ENCODE data around the gene PACS2. TPM values are rescaled to one million over a fixed set of nuclear protein-coding genes. Genes with fewer than 3 reads are reported as not detected.

The PACS2 gene
- total RNA-seq (ENCODE audit: unreplicated experiment), result 263 TPM
- long read RNA-seq, partial matches to known transcripts, result 5 of 28 reads
- long read RNA-seq, other reads (novel, unspliced or antisense), result 20 of 28 reads

GRCh38 chr14:105314287-105315200 lies at the start of gene PACS2:
TSS of gene PACS2 (plus strand) at chr14:105314748. CDS start at chr14:105314919, 171 bp downstream.
- H3K4me1 Mint-ChIP-seq (ENCODE audit: low read depth, unreplicated experiment), result peaks cover 15% of the 10 kb centered on the region
- no peak for TF ChIP-seq CTCF (IDR thresholded peaks at IDR 0.05; ENCODE audit: partially characterized antibody, unreplicated experiment)
- DNase-seq, result peak; percentile 78

GRCh38 chr14:105267820-105268548 lies 46.6 kb upstream of the PACS2 start:
- Mint-ChIP-seq H3K27me3 (ENCODE audit: unreplicated experiment) (peaks cover 2% of the 10 kb centered on the region), H3K4me3 (ENCODE audit: unreplicated experiment) (no peak overlapping the region), H3K27ac (ENCODE audit: unreplicated experiment) (no peak overlapping the region), H3K36me3 (ENCODE audit: unreplicated experiment) (no peaks in the 10 kb centered on the region), H3K9me3 (ENCODE audit: unreplicated experiment) (peaks cover 3% of the 10 kb centered on the region), H3K4me1 (ENCODE audit: low read depth, unreplicated experiment) (peaks cover 9% of the 10 kb centered on the region)
- DNase-seq, result no peak
- no peak for TF ChIP-seq CTCF (IDR thresholded peaks at IDR 0.05; ENCODE audit: partially characterized antibody, unreplicated experiment)

More at GRCh38 chr14:105314287-105315200, at the start of gene PACS2:
- peaks cover 10% of the 10 kb centered on the region for H3K27me3 Mint-ChIP-seq (ENCODE audit: unreplicated experiment)
- peaks cover 5% of the 10 kb centered on the region for H3K9me3 Mint-ChIP-seq (ENCODE audit: unreplicated experiment)
- no peaks in the 10 kb centered on the region for H3K36me3 Mint-ChIP-seq (ENCODE audit: unreplicated experiment)
- peak within 1 kb of the TSS; percentile 95 for H3K27ac Mint-ChIP-seq (ENCODE audit: unreplicated experiment)
- peak within 1 kb of the TSS; percentile 96 for H3K4me3 Mint-ChIP-seq (ENCODE audit: unreplicated experiment)

GRCh38 chr14:105268736-105269354 lies 45.7 kb upstream of the PACS2 start:
- H3K36me3 Mint-ChIP-seq (ENCODE audit: unreplicated experiment), result no peaks in the 10 kb centered on the region
- peaks cover 12% of the 10 kb centered on the region for H3K4me1 Mint-ChIP-seq (ENCODE audit: low read depth, unreplicated experiment)
- DNase-seq, result no peak
- H3K27me3 Mint-ChIP-seq (ENCODE audit: unreplicated experiment), result peaks cover 4% of the 10 kb centered on the region
- TF ChIP-seq CTCF (IDR thresholded peaks at IDR 0.05; ENCODE audit: partially characterized antibody, unreplicated experiment), result no peak
- no peak overlapping the region for H3K27ac Mint-ChIP-seq (ENCODE audit: unreplicated experiment)
- H3K9me3 Mint-ChIP-seq (ENCODE audit: unreplicated experiment), result peaks cover 3% of the 10 kb centered on the region
- H3K4me3 Mint-ChIP-seq (ENCODE audit: unreplicated experiment), result no peak overlapping the region

GRCh38 chr14:105269405-105269804 lies 45.1 kb upstream of the PACS2 start:
- peaks cover 3% of the 10 kb centered on the region for H3K9me3 Mint-ChIP-seq (ENCODE audit: unreplicated experiment)
- no peak overlapping the region for H3K4me3 Mint-ChIP-seq (ENCODE audit: unreplicated experiment)
- peaks cover 4% of the 10 kb centered on the region for H3K27me3 Mint-ChIP-seq (ENCODE audit: unreplicated experiment)
- no peak overlapping the region for H3K27ac Mint-ChIP-seq (ENCODE audit: unreplicated experiment)
- DNase-seq, result no peak
- no peaks in the 10 kb centered on the region for H3K36me3 Mint-ChIP-seq (ENCODE audit: unreplicated experiment)
- TF ChIP-seq CTCF (IDR thresholded peaks at IDR 0.05; ENCODE audit: partially characterized antibody, unreplicated experiment), result no peak
- H3K4me1 Mint-ChIP-seq (ENCODE audit: low read depth, unreplicated experiment), result peaks cover 15% of the 10 kb centered on the region

Measured in glutamatergic neuron (in vitro differentiated cells).